Middle frontal gyrus (tissue), 1 donor: ENCODE data around the gene COMMD6.

Source experiments
- DNase-seq: peaks from one replicate; pipeline ENCODE4 v3.0.0-alpha.2; 2015; ENCODE audit warnings: low spot score; ENCODE audit errors: extremely low spot score

The COMMD6 gene

GRCh38 chr13:75485286-75486062 is 52.2 kb downstream of the COMMD6 start:
- no peak for DNase-seq

- DNase-seq = no peak
These were observed 54.9 kb downstream of the COMMD6 start for GRCh38 chr13:75482820-75483079.

GRCh38 chr13:75482070-75482819 is 55.4 kb downstream of the COMMD6 start, which contains the start of gene TBC1D4:
TSS of gene TBC1D4 (minus strand) at chr13:75482169. CDS start at chr13:75481767, 402 bp downstream.
- DNase-seq = peak; percentile 70

DNA sequence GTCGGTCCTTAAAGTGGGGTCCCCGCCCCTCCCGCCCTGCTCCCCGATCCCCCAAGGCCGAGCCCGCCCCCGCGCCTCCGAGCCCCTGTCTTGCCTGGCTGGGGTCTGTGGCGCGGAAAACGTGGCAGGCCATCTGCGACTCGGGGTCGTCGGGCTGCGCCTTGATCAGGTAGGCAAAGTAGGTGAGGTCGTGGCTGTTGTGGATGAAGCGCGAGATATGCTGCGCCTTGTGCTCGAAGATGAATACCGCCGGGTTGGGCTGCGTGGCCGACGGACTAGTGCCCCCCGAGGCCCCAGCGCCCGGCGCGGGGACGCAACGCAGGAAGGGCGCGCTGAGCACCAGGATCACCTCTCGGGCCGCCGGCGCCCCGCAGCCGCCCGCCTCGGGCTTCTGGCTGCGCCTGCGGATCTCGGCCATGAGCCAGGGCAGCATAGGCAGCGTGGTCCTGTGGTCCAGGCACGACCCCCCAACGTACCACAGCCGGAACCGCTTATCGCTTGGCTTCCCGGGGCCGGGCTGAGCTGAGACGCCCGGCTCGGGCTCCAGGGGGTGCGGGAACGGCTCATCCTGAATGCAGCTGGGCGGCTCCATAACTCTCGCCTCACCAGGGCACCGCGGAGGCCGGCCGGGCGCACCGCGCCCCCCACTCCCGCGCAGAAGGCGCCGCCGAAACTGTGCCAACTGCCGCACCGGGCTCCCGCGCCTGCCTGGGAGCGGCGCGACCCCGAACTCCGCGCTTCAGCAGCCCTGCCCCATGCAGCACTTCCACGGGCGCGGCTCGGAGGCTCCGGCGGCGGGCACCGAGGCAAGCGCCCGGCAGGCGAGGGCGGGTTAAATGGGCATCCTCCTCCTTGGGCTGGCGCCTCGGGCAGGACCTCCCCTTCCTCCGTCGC is 56.2 kb downstream of the COMMD6 start:
- no peak for DNase-seq

DNA sequence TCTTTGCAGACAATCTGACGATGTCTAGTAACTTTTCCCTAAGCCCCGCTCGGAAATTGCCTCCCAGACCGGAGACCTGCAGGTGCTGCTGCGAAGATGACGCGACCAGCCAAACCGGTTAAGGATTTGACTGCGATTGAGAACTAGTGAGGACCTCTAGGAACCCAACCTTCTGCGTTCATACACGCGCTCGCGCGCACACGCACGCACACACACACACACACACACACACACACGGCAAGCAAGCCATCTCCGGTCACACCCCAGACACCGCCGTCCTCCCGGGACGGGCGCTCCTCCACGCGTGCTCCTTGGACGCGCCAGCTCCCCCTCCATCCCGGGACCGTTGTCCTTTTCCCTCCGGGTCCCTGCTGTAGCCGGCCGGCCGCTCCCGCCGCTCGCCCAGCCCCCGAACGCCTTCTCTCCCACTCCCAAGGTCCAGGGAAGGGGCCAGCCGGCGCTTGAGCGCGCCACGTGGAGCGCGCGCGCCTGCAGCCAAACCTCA is 56.9 kb downstream of the COMMD6 start:
- no peak for DNase-seq

DNA sequence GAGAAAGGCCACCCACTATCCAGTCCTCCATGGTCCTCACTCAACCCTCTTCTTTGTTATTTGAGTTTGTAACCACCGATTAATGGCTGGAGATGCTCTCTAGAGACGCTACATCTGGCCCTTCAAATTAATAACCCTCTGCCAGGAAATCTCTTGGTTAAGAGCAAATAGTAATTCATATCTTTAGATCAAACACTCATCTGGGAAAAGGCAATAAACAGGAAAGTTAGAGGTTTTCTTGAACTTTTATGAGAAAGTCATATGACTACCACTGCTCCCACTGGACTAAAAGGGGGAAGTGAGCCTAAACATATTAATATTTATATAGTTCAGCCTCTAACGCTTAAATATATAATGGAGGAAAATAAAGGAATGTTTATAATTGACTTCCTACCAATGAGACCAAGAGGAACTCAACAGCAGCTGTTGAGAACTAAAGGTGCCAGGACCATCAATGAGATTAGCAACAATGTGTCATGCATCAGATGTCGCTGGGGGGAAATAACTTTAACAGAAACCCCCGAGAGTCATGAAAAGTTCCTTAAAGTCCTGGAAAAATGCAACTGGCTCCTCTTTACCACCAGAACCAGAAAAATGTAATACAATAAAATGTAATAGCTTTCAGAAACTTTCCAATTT is 58.4 kb downstream of the COMMD6 start:
- DNase-seq = no peak

GRCh38 chr13:75478659-75479058 is 59.0 kb downstream of the COMMD6 start:
- no peak for DNase-seq
